Measurements from ENCODE around the gene MGAT5B. TPM values are rescaled to one million over a fixed set of nuclear protein-coding genes. Genes with fewer than 3 reads are reported as not detected.

MGAT5B gene
- total RNA-seq, 1 experiment from 2014 or later, result 1.0 TPM

DNA sequence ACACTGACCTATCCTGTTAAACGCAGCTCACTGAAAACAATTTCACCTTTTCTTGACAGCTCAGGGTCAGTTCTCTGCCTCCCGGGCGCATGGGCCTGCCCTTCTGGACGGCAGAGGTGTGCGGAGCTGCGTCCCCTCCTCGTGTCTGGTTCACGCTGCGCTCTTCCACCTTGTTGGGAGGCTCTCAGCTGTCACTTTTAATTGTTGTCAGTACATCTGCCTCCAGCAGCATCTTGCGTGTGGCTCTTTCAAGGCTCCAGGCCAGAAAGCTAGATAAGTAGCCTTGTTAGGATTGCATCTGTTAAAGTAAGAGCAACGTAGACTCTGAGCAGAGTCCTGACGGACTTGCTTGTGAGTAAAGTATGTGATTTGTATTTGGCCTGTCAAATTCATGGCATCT is 59.4 kb downstream of the MGAT5B start:
- H3K36me3 Mint-ChIP-seq (ENCODE audit: insufficient read depth, unreplicated experiment), result no peaks in the 10 kb centered on the region
- no TSS peak for BruUV-seq (replicated peaks)
- TF ChIP-seq CTCF (IDR thresholded peaks at IDR 0.05; ENCODE audit: unreplicated experiment), result no peak
- no peak overlapping the region for H3K27ac Mint-ChIP-seq (ENCODE audit: unreplicated experiment)
- no peak overlapping the region for H3K4me3 Mint-ChIP-seq (ENCODE audit: low read depth, unreplicated experiment)
- peaks cover 83% of the 10 kb centered on the region for H3K27me3 Mint-ChIP-seq (ENCODE audit: unreplicated experiment)
- intact Hi-C loops (cut with micrococcal nuclease; ENCODE audit: unreplicated experiment), result no loop called here
- CTCF ChIA-PET, result no interaction called here
- DNase-seq, result no peak
- H3K4me1 Mint-ChIP-seq (ENCODE audit: low read depth, unreplicated experiment), result no peaks in the 10 kb centered on the region
- H3K9me3 Mint-ChIP-seq (ENCODE audit: low read depth, unreplicated experiment), result no peaks in the 10 kb centered on the region

DNA sequence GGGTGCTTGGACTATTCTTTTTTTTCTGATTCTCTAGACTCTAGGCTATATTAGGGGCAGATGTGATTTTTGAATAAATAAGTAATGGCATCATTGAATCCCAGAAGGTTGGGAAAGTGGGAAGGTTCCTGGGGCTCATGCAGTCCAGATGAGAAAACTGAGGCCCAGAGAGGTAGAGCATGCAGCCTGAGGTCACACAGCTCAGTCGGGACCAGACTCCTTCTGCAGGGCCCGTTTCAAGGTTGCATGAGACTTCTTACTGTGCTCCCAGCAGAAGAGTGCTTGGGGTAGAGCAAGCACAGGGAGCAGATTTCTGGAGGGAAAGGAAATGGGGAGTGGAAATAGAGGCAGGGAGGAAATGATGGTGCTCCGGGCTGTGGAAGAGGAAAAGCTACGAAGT is 59.8 kb downstream of the MGAT5B start:
- H3K27me3 Mint-ChIP-seq (ENCODE audit: unreplicated experiment), result peaks cover 83% of the 10 kb centered on the region
- no peaks in the 10 kb centered on the region for H3K9me3 Mint-ChIP-seq (ENCODE audit: low read depth, unreplicated experiment)
- CTCF ChIA-PET, result no interaction called here
- intact Hi-C loops (cut with micrococcal nuclease; ENCODE audit: unreplicated experiment), result no loop called here
- DNase-seq, result no peak
- BruUV-seq (replicated peaks), result no TSS peak
- H3K27ac Mint-ChIP-seq (ENCODE audit: unreplicated experiment), result no peak overlapping the region
- no peak overlapping the region for H3K4me3 Mint-ChIP-seq (ENCODE audit: low read depth, unreplicated experiment)
- no peak for TF ChIP-seq CTCF (IDR thresholded peaks at IDR 0.05; ENCODE audit: unreplicated experiment)
- no peaks in the 10 kb centered on the region for H3K36me3 Mint-ChIP-seq (ENCODE audit: insufficient read depth, unreplicated experiment)
- H3K4me1 Mint-ChIP-seq (ENCODE audit: low read depth, unreplicated experiment), result no peaks in the 10 kb centered on the region

- CTCF ChIA-PET, result interaction anchor here (0.6 to 0.7 kb wide), 2 partner anchors 28 to 89 kb away, joined by 3 read pairs; no protein-coding TSS in a partner anchor
- Mint-ChIP-seq H3K27me3 (ENCODE audit: unreplicated experiment) (peaks cover 83% of the 10 kb centered on the region), H3K9me3 (ENCODE audit: low read depth, unreplicated experiment) (no peaks in the 10 kb centered on the region), H3K4me3 (ENCODE audit: low read depth, unreplicated experiment) (no peak overlapping the region), H3K27ac (ENCODE audit: unreplicated experiment) (no peak overlapping the region), H3K36me3 (ENCODE audit: insufficient read depth, unreplicated experiment) (no peaks in the 10 kb centered on the region), H3K4me1 (ENCODE audit: low read depth, unreplicated experiment) (no peaks in the 10 kb centered on the region)
- DNase-seq, result no peak
- no TSS peak for BruUV-seq (replicated peaks)
- no peak for TF ChIP-seq CTCF (IDR thresholded peaks at IDR 0.05; ENCODE audit: unreplicated experiment)
- intact Hi-C loops (cut with micrococcal nuclease; ENCODE audit: unreplicated experiment), result no loop called here
Measured at GRCh38 chr17:76929148-76929547, 60.9 kb downstream of the MGAT5B start.

GRCh38 chr17:76929601-76930000 is 61.4 kb downstream of the MGAT5B start:
- Mint-ChIP-seq H3K27ac (ENCODE audit: unreplicated experiment) (no peak overlapping the region), H3K4me1 (ENCODE audit: low read depth, unreplicated experiment) (no peaks in the 10 kb centered on the region), H3K9me3 (ENCODE audit: low read depth, unreplicated experiment) (no peaks in the 10 kb centered on the region), H3K27me3 (ENCODE audit: unreplicated experiment) (peaks cover 85% of the 10 kb centered on the region), H3K4me3 (ENCODE audit: low read depth, unreplicated experiment) (no peak overlapping the region), H3K36me3 (ENCODE audit: insufficient read depth, unreplicated experiment) (no peaks in the 10 kb centered on the region)
- no peak for TF ChIP-seq CTCF (IDR thresholded peaks at IDR 0.05; ENCODE audit: unreplicated experiment)
- DNase-seq, result no peak
- BruUV-seq (replicated peaks), result no TSS peak
- intact Hi-C loops (cut with micrococcal nuclease; ENCODE audit: unreplicated experiment), result no loop called here
- CTCF ChIA-PET, result interaction anchor here (0.6 kb wide), 1 partner anchor 29 kb away, joined by 3 read pairs; no protein-coding TSS in a partner anchor

Measured in Calu3 (cell line).